ENCODE data around the gene RANBP17. TPM values are rescaled to one million over a fixed set of nuclear protein-coding genes. Genes with fewer than 3 reads are reported as not detected.

The RANBP17 gene
- total and polyA plus RNA-seq, 9 of the 15 experiments (the other 6 are each of a cell fraction or from before 2014, with no cell fraction given) = not detected

DNA sequence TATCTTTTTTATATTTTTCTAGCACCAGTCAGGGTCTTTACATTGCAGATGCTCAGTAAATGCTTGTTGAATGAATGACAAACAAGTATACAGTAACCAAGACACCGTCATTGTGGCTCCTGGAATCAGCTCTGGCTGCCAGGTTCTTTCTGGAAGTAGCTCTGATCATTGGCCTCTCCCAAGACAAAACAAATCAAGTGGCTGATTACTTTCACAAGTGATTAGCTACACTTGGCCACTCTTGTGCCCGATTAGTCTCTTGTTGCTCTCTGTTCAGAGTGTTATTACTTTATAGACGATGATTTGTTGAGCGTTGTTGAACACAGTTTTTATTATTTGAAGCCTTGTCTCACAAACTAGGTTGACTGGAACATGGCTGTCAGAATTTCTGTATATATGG lies 327.6 kb downstream of the RANBP17 start (continued):
- TF ChIP-seq EP300 (IDR thresholded peaks at IDR 0.05; ENCODE audit: low read length) (no peak), MXI1 (IDR thresholded peaks at IDR 0.05; ENCODE audit: low read depth, low read length) (no peak), SMARCB1 (IDR thresholded peaks at IDR 0.05; ENCODE audit: insufficient read length, low read depth) (no peak), POLR2A (conservative IDR thresholded peaks at IDR 0.05) (no peak), RBM17 (IDR thresholded peaks at IDR 0.05; ENCODE audit: borderline replicate concordance, low read depth, low read length) (no peak), ZNF609 (CRISPR knock-in tag; IDR thresholded peaks at IDR 0.05; ENCODE audit: borderline replicate concordance) (no peak), TFAM (CRISPR knock-in tag; conservative IDR thresholded peaks at IDR 0.05) (no peak), ZFP36 (IDR thresholded peaks at IDR 0.05; ENCODE audit: low read depth, low read length, partially characterized antibody) (no peak), RBM39 (optimal IDR thresholded peaks at IDR 0.05; ENCODE audit: low read depth, low read length) (no peak), OTX1 (CRISPR knock-in tag; IDR thresholded peaks at IDR 0.05) (no peak), ELF2 (CRISPR knock-in tag; IDR thresholded peaks at IDR 0.05) (no peak), E4F1 (CRISPR knock-in tag; IDR thresholded peaks at IDR 0.05; ENCODE audit: borderline replicate concordance) (no peak), MLX (CRISPR knock-in tag; conservative IDR thresholded peaks at IDR 0.05) (no peak)
- TF ChIP-seq, protein P1, sequence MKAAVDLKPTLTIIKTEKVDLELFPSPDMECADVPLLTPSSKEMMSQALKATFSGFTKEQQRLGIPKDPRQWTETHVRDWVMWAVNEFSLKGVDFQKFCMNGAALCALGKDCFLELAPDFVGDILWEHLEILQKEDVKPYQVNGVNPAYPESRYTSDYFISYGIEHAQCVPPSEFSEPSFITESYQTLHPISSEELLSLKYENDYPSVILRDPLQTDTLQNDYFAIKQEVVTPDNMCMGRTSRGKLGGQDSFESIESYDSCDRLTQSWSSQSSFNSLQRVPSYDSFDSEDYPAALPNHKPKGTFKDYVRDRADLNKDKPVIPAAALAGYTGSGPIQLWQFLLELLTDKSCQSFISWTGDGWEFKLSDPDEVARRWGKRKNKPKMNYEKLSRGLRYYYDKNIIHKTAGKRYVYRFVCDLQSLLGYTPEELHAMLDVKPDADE (conservative IDR thresholded peaks at IDR 0.05; ENCODE audit: control insufficient read depth, low read depth, low read length) = no peak
- TF ChIP-seq, protein P2, sequence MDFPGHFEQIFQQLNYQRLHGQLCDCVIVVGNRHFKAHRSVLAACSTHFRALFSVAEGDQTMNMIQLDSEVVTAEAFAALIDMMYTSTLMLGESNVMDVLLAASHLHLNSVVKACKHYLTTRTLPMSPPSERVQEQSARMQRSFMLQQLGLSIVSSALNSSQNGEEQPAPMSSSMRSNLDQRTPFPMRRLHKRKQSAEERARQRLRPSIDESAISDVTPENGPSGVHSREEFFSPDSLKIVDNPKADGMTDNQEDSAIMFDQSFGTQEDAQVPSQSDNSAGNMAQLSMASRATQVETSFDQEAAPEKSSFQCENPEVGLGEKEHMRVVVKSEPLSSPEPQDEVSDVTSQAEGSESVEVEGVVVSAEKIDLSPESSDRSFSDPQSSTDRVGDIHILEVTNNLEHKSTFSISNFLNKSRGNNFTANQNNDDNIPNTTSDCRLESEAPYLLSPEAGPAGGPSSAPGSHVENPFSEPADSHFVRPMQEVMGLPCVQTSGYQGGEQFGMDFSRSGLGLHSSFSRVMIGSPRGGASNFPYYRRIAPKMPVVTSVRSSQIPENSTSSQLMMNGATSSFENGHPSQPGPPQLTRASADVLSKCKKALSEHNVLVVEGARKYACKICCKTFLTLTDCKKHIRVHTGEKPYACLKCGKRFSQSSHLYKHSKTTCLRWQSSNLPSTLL (IDR thresholded peaks at IDR 0.05) = no peak

Measured in K562 (cell line).